Stomach (tissue), 9 donors: ENCODE results near the gene JAGN1. TPM values are rescaled to one million over a fixed set of nuclear protein-coding genes. Genes with fewer than 3 reads are reported as not detected.

Experiments used
- DNase-seq, 2 donors: peaks; one replicate each; pipeline versions ENCODE4 v3.0.0 to v3.0.0-alpha.2; 2013 to 2019
- H3K27ac ChIP-seq, 5 donors: fragments of 200-600 bp in 4 of 5; sonication (generic) in 4 of 5; one replicate each; pipeline ENCODE4 v1.5.1; 2013 to 2019; ENCODE audit warnings: mild to moderate bottlenecking in 1 of 5, moderate library complexity in 1 of 5
- H3K27me3 ChIP-seq, 3 donors: fragments of 200-600 bp; sonication (generic); one replicate each; pipeline ENCODE4 v1.5.1; 2017 to 2019; ENCODE audit warnings: mixed run types in 1 of 3
- H3K36me3 ChIP-seq, 4 donors: fragments of 200-600 bp; sonication (generic); 1 replicate in 3 of 4; 2 replicates in 1 of 4; pipeline ENCODE4 v1.5.1; 2016 to 2019
- H3K4me1 ChIP-seq, 4 donors: fragments of 200-600 bp; sonication (generic); one replicate each; pipeline ENCODE4 v1.5.1; 2016 to 2019
- H3K4me3 ChIP-seq, 4 donors: fragments of 200-600 bp; sonication (generic) in 3 of 4; one replicate each; pipeline ENCODE4 v1.5.1; 2016 to 2019; ENCODE audit warnings: mild to moderate bottlenecking in 1 of 4
- H3K9me3 ChIP-seq, 4 donors: fragments of 200-600 bp; sonication (generic); one replicate each; pipeline ENCODE4 v1.5.1; 2016 to 2019
- CTCF ChIP-seq, 7 experiments: fragments of 450-650 bp in 4 of 7; fragments of 200-600 bp in 3 of 7; sonication (generic) in 3 of 7; IDR thresholded peaks; one replicate each; pipeline ENCODE4 v1.5.1; 2016 to 2019; ENCODE audit warnings: antibody characterized with exemption in 7 of 7, control low read depth in 2 of 7, mild to moderate bottlenecking in 1 of 7
- EP300 ChIP-seq: sonication (generic); formaldehyde crosslinking; IDR thresholded peaks from one replicate; pipeline ENCODE4 v1.6.1; 2017; ENCODE audit warnings: antibody characterized with exemption
- POLR2A ChIP-seq, 4 donors: fragments of 450-650 bp; IDR thresholded peaks; one replicate each; pipeline ENCODE4 v1.6.1; 2016; ENCODE audit warnings: antibody characterized with exemption in 4 of 4, control low read depth in 2 of 4, mild to moderate bottlenecking in 1 of 4, moderate library complexity in 1 of 4
- POLR2AphosphoS5 ChIP-seq, 3 donors: sonication (generic); formaldehyde crosslinking; IDR thresholded peaks; one replicate each; pipeline ENCODE4 v1.6.1; 2016; ENCODE audit warnings: antibody characterized with exemption in 3 of 3
- WGBS, 5 donors: extraction: QIAGEN DNeasy Blood & Tissue Kit in 3 of 5; methylation state at CpG; one replicate each; pipeline versions ENCODE4 v1.1.5 to v1.1.7; 2013 to 2018; 5-methylcytosine and 5-hydroxymethylcytosine counted together
- intact Hi-C: fragments of 100-400 bp; cut with DNase I; formaldehyde crosslinking; loops from one replicate; pipeline ENCODE4 v1.15.1; 2023; ENCODE audit warnings: low total_unique reads
- polyA plus RNA-seq, 3 donors: library from polyadenylated mRNA; stranded (reverse); fragments of 200-250 nt; gene quantifications; one replicate each; pipeline ENCODE4 v1.2.3, GENCODE V29; 2013
- total RNA-seq, 5 donors: library from RNA; depleted of rRNA; stranded (reverse); fragments of >200 nt; gene quantifications; one replicate each; pipeline versions ENCODE4 v1.1.0 to v1.2.3, GENCODE V29; 2014 to 2016
- donor health status: healthy with polysubstance abuse.
- donor health status: Bipolar disorder and iron deficiency.
- donor health status: healthy.

Gene JAGN1
- total and polyA plus RNA-seq, 8 donors, result 9.4 to 56.6 (median 26.5) TPM; not detected in 1

GRCh38 chr3:9914559-9915253, 24.3 kb downstream of the JAGN1 start:
- Histone ChIP-seq H3K27me3 (no peaks in the 10 kb centered on the region), H3K36me3 (peaks cover 0 to 20% (median 15%) of the 10 kb centered on the region in 4 donors), H3K9me3 (no peaks in the 10 kb centered on the region), H3K27ac (peak overlapping the region; percentile 84 to 94 (median 90)), H3K4me3 (peak overlapping the region; percentile 58 to 68 (median 63)), H3K4me1 (peaks cover 44 to 76% (median 64%) of the 10 kb centered on the region in 4 donors)
- DNase-seq, result peak in 1 of 2 donors; percentile 35
- intact Hi-C loops, result loop anchor here (10.0 kb wide), 1 partner anchor 70 kb away; the partner anchor contains the start of gene RPUSD3
- 5 to 36% (median 17%) methylated on average over 8 to 15 of the region's 15 CpGs for whole genome bisulfite sequencing, 5 donors
- TF ChIP-seq CTCF (IDR thresholded peaks at IDR 0.05) (peak in 1 of 7 experiments; percentile 22), POLR2AphosphoS5 (IDR thresholded peaks at IDR 0.05) (no peak)

GRCh38 chr3:9915254-9916141, 25.1 kb downstream of the JAGN1 start:
- WGBS, 5 donors, result 0 to 4% (median 2%) methylated on average over 46 to 99 of the region's 99 CpGs
- peaks cover 44 to 76% (median 64%) of the 10 kb centered on the region in 4 donors for H3K4me1 ChIP-seq
- TF ChIP-seq POLR2AphosphoS5 (IDR thresholded peaks at IDR 0.05) (peak in 1 of 3 donors; percentile 49), CTCF (IDR thresholded peaks at IDR 0.05) (peak in 3 of 7 experiments; percentile 33 to 46 (median 36)), EP300 (no peak), POLR2A (IDR thresholded peaks at IDR 0.05) (no peak)
- H3K9me3 ChIP-seq, result no peaks in the 10 kb centered on the region
- DNase-seq, result peak; percentile 76 to 91
- peaks cover 0 to 21% (median 21%) of the 10 kb centered on the region in 4 donors for H3K36me3 ChIP-seq
- peak overlapping the region; percentile 58 to 68 (median 63) for H3K4me3 ChIP-seq
- peak overlapping the region; percentile 84 to 94 (median 90) for H3K27ac ChIP-seq
- intact Hi-C loops, result loop anchor here (10.0 kb wide), 1 partner anchor 71 kb away; the partner anchor contains the start of gene RPUSD3
- no peaks in the 10 kb centered on the region for H3K27me3 ChIP-seq

GRCh38 chr3:9916346-9916733, 25.9 kb downstream of the JAGN1 start:
- Histone ChIP-seq H3K9me3 (no peaks in the 10 kb centered on the region), H3K27me3 (no peaks in the 10 kb centered on the region), H3K27ac (peak overlapping the region; percentile 28 to 94 (median 90)), H3K4me3 (peak overlapping the region; percentile 58 to 68 (median 63)), H3K4me1 (peaks cover 44 to 74% (median 64%) of the 10 kb centered on the region in 4 donors), H3K36me3 (peaks cover 0 to 23% (median 20%) of the 10 kb centered on the region in 4 donors)
- TF ChIP-seq CTCF (IDR thresholded peaks at IDR 0.05) (no peak), POLR2AphosphoS5 (IDR thresholded peaks at IDR 0.05) (peak in 1 of 3 donors; percentile 15)
- peak in 1 of 2 donors; percentile 39 for DNase-seq
- intact Hi-C loops, result loop anchor here (10.0 kb wide), 1 partner anchor 72 kb away; the partner anchor contains the start of gene RPUSD3
- 46 to 67% (median 54%) methylated on average over 6 to 7 of the region's 7 CpGs for WGBS, 5 donors
